ENCODE data around the gene CMTM6.

GRCh38 chr3:32432711-32433530, 69.7 kb downstream of the CMTM6 start:
- no peak for TF ChIP-seq CREB1 (IDR thresholded peaks at IDR 0.05; ENCODE audit: low read depth)
- no peak for TF ChIP-seq REST (IDR thresholded peaks at IDR 0.05; ENCODE audit: low read depth)
- TF ChIP-seq TEAD4 (IDR thresholded peaks at IDR 0.05) = no peak
- no peak for TF ChIP-seq USF1 (IDR thresholded peaks at IDR 0.05)
- TF ChIP-seq TAF1 (IDR thresholded peaks at IDR 0.05; ENCODE audit: low read depth) = no peak
- no peak for TF ChIP-seq MAX (IDR thresholded peaks at IDR 0.05)
- TF ChIP-seq EP300 (IDR thresholded peaks at IDR 0.05; ENCODE audit: borderline replicate concordance) = no peak
- no peak for TF ChIP-seq YY1 (IDR thresholded peaks at IDR 0.05; ENCODE audit: low read depth)
- TF ChIP-seq RAD21 (IDR thresholded peaks at IDR 0.05; ENCODE audit: low read depth) = no peak
- TF ChIP-seq EGR1 (IDR thresholded peaks at IDR 0.05) = no peak
